Measurements from ENCODE around the gene DPY30.

The DPY30 gene

GRCh38 chr2:31987454-31988220, 52.0 kb downstream of the DPY30 start:
- no peaks in the 10 kb centered on the region for H3K9me3 ChIP-seq (replicated peaks; ENCODE audit: low read length)
- H3K9ac ChIP-seq (ENCODE audit: low read depth, low read length) = no peak overlapping the region
- no peaks in the 10 kb centered on the region for H3K27me3 ChIP-seq (ENCODE audit: control insufficient read depth, insufficient read depth, low read length)
- H3K36me3 ChIP-seq (ENCODE audit: insufficient read depth, low read length) = peaks cover 5% of the 10 kb centered on the region
- no peak overlapping the region for H3K4me3 ChIP-seq (ENCODE audit: low read length)
- H3K4me2 ChIP-seq (ENCODE audit: low read length) = no peak overlapping the region
- H3K4me1 ChIP-seq (ENCODE audit: control insufficient read depth, insufficient read depth, low read length) = peaks cover 7% of the 10 kb centered on the region

GRCh38 chr2:31986906-31987305, 52.7 kb downstream of the DPY30 start:
- Histone ChIP-seq H3K9ac (ENCODE audit: low read depth, low read length) (no peak overlapping the region), H3K4me3 (ENCODE audit: low read length) (no peak overlapping the region), H3K27me3 (ENCODE audit: control insufficient read depth, insufficient read depth, low read length) (no peaks in the 10 kb centered on the region), H3K36me3 (ENCODE audit: insufficient read depth, low read length) (peaks cover 5% of the 10 kb centered on the region), H3K4me1 (ENCODE audit: control insufficient read depth, insufficient read depth, low read length) (peaks cover 7% of the 10 kb centered on the region), H3K9me3 (replicated peaks; ENCODE audit: low read length) (no peaks in the 10 kb centered on the region), H3K4me2 (ENCODE audit: low read length) (no peak overlapping the region)

DNA sequence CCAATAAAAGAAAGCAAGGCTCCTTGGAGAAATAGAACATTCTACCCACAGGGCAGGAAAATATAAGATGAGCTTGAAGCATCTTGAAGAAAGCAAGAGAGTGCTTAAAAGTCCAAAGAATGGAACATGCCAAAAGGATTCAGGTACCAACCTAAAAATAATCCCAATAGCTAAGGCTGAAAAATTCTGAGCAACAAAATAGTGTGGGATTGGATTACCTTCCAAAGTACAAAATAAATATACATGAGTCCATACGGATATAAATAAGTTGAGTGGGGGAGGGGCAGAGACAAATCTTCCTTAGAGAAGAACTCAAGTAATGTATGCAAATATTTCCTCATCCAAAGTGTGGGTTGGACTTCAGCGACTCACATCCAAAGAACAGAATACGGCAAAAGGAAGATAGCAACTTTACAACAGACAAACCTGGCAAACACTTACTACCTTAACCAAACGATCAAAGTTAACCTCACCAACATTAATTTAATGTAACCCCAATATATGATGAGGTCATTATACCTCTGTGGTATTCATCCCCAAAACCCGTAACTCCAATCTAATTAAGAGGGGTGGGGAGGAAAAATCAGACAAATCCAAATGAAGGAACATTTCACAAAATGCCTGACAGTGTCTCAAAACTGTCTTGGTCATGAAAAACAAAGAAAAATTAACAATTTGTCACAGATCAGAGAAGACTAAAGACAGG, 55.7 kb downstream of the DPY30 start:
- H3K36me3 ChIP-seq (ENCODE audit: insufficient read depth, low read length) = peaks cover 5% of the 10 kb centered on the region
- no peak overlapping the region for H3K9ac ChIP-seq (ENCODE audit: low read depth, low read length)
- H3K4me2 ChIP-seq (ENCODE audit: low read length) = no peak overlapping the region
- H3K9me3 ChIP-seq (replicated peaks; ENCODE audit: low read length) = no peaks in the 10 kb centered on the region
- H3K4me3 ChIP-seq (ENCODE audit: low read length) = no peak overlapping the region
- peaks cover 19% of the 10 kb centered on the region for H3K4me1 ChIP-seq (ENCODE audit: control insufficient read depth, insufficient read depth, low read length)
- no peaks in the 10 kb centered on the region for H3K27me3 ChIP-seq (ENCODE audit: control insufficient read depth, insufficient read depth, low read length)

- no peak overlapping the region for H3K4me3 ChIP-seq (ENCODE audit: low read length)
- H3K27me3 ChIP-seq (ENCODE audit: control insufficient read depth, insufficient read depth, low read length) = no peaks in the 10 kb centered on the region
- H3K9ac ChIP-seq (ENCODE audit: low read depth, low read length) = no peak overlapping the region
- peaks cover 12% of the 10 kb centered on the region for H3K4me1 ChIP-seq (ENCODE audit: control insufficient read depth, insufficient read depth, low read length)
- H3K4me2 ChIP-seq (ENCODE audit: low read length) = no peak overlapping the region
- H3K36me3 ChIP-seq (ENCODE audit: insufficient read depth, low read length) = peaks cover 5% of the 10 kb centered on the region
- no peaks in the 10 kb centered on the region for H3K9me3 ChIP-seq (replicated peaks; ENCODE audit: low read length)
Measured at GRCh38 chr2:31980674-31981356, 58.8 kb downstream of the DPY30 start.

DNA sequence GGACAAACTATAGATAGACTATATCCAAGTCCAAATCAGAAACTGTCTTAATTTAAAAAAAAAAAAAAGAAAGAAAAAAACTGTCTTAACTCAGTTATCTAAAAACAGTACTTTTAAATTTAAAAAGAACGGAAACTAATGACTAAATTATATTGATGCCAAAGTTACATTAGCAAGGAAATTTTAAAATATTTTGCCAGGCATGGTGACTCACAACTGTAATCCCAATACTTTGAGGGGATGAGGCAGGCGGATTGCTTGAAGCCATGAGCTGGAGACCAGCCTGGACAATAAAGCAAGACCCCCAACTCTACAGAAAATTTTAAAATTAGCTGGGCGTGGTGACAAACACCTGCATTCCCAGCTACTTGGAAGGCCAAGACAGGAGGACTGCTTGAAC, 59.6 kb downstream of the DPY30 start:
- Histone ChIP-seq H3K36me3 (ENCODE audit: insufficient read depth, low read length) (peaks cover 5% of the 10 kb centered on the region), H3K9me3 (replicated peaks; ENCODE audit: low read length) (no peaks in the 10 kb centered on the region), H3K9ac (ENCODE audit: low read depth, low read length) (no peak overlapping the region), H3K4me2 (ENCODE audit: low read length) (no peak overlapping the region), H3K4me1 (ENCODE audit: control insufficient read depth, insufficient read depth, low read length) (peaks cover 12% of the 10 kb centered on the region), H3K27me3 (ENCODE audit: control insufficient read depth, insufficient read depth, low read length) (no peaks in the 10 kb centered on the region), H3K4me3 (ENCODE audit: low read length) (no peak overlapping the region)

GRCh38 chr2:31979018-31979417, 60.6 kb downstream of the DPY30 start:
- Histone ChIP-seq H3K27me3 (ENCODE audit: control insufficient read depth, insufficient read depth, low read length) (no peaks in the 10 kb centered on the region), H3K4me2 (ENCODE audit: low read length) (no peak overlapping the region), H3K4me3 (ENCODE audit: low read length) (no peak overlapping the region), H3K9me3 (replicated peaks; ENCODE audit: low read length) (no peaks in the 10 kb centered on the region), H3K36me3 (ENCODE audit: insufficient read depth, low read length) (peaks cover 1% of the 10 kb centered on the region), H3K4me1 (ENCODE audit: control insufficient read depth, insufficient read depth, low read length) (peaks cover 12% of the 10 kb centered on the region), H3K9ac (ENCODE audit: low read depth, low read length) (no peak overlapping the region)

DNA sequence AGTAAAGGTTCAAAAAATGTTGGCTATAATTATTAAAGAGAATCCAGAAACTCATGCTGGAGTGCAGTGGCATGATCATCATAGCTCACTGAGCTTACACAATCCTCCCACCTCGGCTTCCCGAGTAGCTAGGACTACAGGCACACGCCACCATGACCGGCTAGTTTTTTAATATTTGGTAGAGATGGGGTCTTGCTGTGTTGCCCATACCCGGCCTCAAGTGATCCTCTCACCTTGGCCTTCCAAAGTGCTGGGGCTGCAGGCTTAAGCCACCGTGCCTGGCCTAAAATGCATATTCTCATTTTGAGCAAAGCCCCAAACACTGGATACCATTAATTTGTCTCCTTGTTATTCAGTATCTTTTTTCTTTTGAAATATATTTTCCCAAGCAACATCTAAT, 61.2 kb downstream of the DPY30 start:
- Histone ChIP-seq H3K4me3 (ENCODE audit: low read length) (no peak overlapping the region), H3K27me3 (ENCODE audit: control insufficient read depth, insufficient read depth, low read length) (no peaks in the 10 kb centered on the region), H3K9me3 (replicated peaks; ENCODE audit: low read length) (no peaks in the 10 kb centered on the region), H3K9ac (ENCODE audit: low read depth, low read length) (no peak overlapping the region), H3K4me1 (ENCODE audit: control insufficient read depth, insufficient read depth, low read length) (peaks cover 15% of the 10 kb centered on the region), H3K4me2 (ENCODE audit: low read length) (no peak overlapping the region), H3K36me3 (ENCODE audit: insufficient read depth, low read length) (no peaks in the 10 kb centered on the region)
